HG02840 (cell line): ENCODE results near the gene HDHD3.
"Not testable (repeated sequence)": the region's sequence is repeated elsewhere in the genome, so short reads cannot be mapped to it uniquely, and the experiment has no call there.

Experiments used
- ATAC-seq: cut with Tn5 transposase; IDR thresholded peaks from one replicate; pipeline ENCODE4 v1.9.1; 2021; ENCODE audit warnings: mild to moderate bottlenecking, moderate library complexity, moderate number of reproducible peaks; ENCODE audit not compliant: unreplicated experiment, low FRiP score

The HDHD3 gene

GRCh38 chr9:113390192-113390960 lies 13.6 kb upstream of the HDHD3 start:
- ATAC-seq, result no peak

- ATAC-seq, result no peak
These were observed 12.7 kb upstream of the HDHD3 start for GRCh38 chr9:113389451-113389850.

GRCh38 chr9:113388833-113389232 lies 12.0 kb upstream of the HDHD3 start:
- ATAC-seq, result no peak

- no peak for ATAC-seq
These were observed 10.9 kb upstream of the HDHD3 start for GRCh38 chr9:113387560-113388230.

GRCh38 chr9:113386571-113387393 lies 10.0 kb upstream of the HDHD3 start:
- ATAC-seq, result no peak

- no peak for ATAC-seq
These were observed 5.2 kb upstream of the HDHD3 start for GRCh38 chr9:113381909-113382411.

- not testable (repeated sequence) for ATAC-seq
These were observed 4.7 kb upstream of the HDHD3 start for GRCh38 chr9:113381441-113381840.

GRCh38 chr9:113380869-113381378 lies 4.1 kb upstream of the HDHD3 start:
- no peak for ATAC-seq

- not testable (repeated sequence) for ATAC-seq
These were observed 3.0 kb upstream of the HDHD3 start for GRCh38 chr9:113379829-113380210.

- not testable (repeated sequence) for ATAC-seq
These were observed 2.5 kb upstream of the HDHD3 start for GRCh38 chr9:113379094-113379828.

- ATAC-seq, result no peak
These were observed 1.4 kb downstream of the HDHD3 start for GRCh38 chr9:113375057-113376023.

- no peak for ATAC-seq
These were observed 3.0 kb downstream of the HDHD3 start for GRCh38 chr9:113373676-113374392.

GRCh38 chr9:113373256-113373655 lies 3.5 kb downstream of the HDHD3 start:
- ATAC-seq, result no peak

GRCh38 chr9:113372059-113372458 lies 4.7 kb downstream of the HDHD3 start:
- ATAC-seq, result no peak

GRCh38 chr9:113370806-113371325 lies 5.9 kb downstream of the HDHD3 start:
- ATAC-seq, result no peak

- no peak for ATAC-seq
These were observed 7.0 kb downstream of the HDHD3 start for GRCh38 chr9:113369855-113370140.

GRCh38 chr9:113368982-113369854 lies 7.6 kb downstream of the HDHD3 start:
- ATAC-seq, result no peak
